ENCODE results near the gene WWOX.
A peak's percentile ranks its signal among the peaks of the same experiment; 100 is the strongest.

The WWOX gene

GRCh38 chr16:78413651-78414050 is 314.2 kb downstream of the WWOX start:
- DNase-seq: no peak

- DNase-seq: no peak
Measured at GRCh38 chr16:78415013-78415412, 315.6 kb downstream of the WWOX start.

- no peak for DNase-seq
Measured at GRCh38 chr16:78415669-78416068, 316.2 kb downstream of the WWOX start.

GRCh38 chr16:78416400-78416799 is 316.9 kb downstream of the WWOX start:
- DNase-seq: no peak

GRCh38 chr16:78421181-78421708 is 321.8 kb downstream of the WWOX start:
- no peak for DNase-seq

GRCh38 chr16:78425281-78425680 is 325.8 kb downstream of the WWOX start:
- DNase-seq: no peak

- no peak for DNase-seq
Measured at GRCh38 chr16:78425891-78426510, 326.5 kb downstream of the WWOX start.

GRCh38 chr16:78428193-78428592 is 328.7 kb downstream of the WWOX start:
- no peak for DNase-seq

GRCh38 chr16:78430281-78430680 is 330.8 kb downstream of the WWOX start:
- DNase-seq: no peak

- no peak for DNase-seq
Measured at GRCh38 chr16:78431004-78431670, 331.7 kb downstream of the WWOX start.

- DNase-seq: no peak
Measured at GRCh38 chr16:78431701-78432100, 332.2 kb downstream of the WWOX start.

- DNase-seq: no peak
Measured at GRCh38 chr16:78432451-78432850, 333.0 kb downstream of the WWOX start.

GRCh38 chr16:78433116-78433515 is 333.7 kb downstream of the WWOX start:
- DNase-seq: no peak

- DNase-seq: no peak
Measured at GRCh38 chr16:78434401-78434800, 334.9 kb downstream of the WWOX start.

- DNase-seq: no peak
Measured at GRCh38 chr16:78435260-78435659, 335.8 kb downstream of the WWOX start.

- DNase-seq: no peak
Measured at GRCh38 chr16:78436023-78436422, 336.6 kb downstream of the WWOX start.

GRCh38 chr16:78436846-78437245 is 337.4 kb downstream of the WWOX start:
- DNase-seq: no peak

GRCh38 chr16:78437352-78437968 is 338.0 kb downstream of the WWOX start:
- DNase-seq: peak; percentile 10 to 35

GRCh38 chr16:78438219-78438618 is 338.8 kb downstream of the WWOX start:
- DNase-seq: no peak

- no peak for DNase-seq
Measured at GRCh38 chr16:78438632-78439031, 339.2 kb downstream of the WWOX start.

- no peak for DNase-seq
Measured at GRCh38 chr16:78439646-78440045, 340.2 kb downstream of the WWOX start.

GRCh38 chr16:78441298-78441697 is 341.8 kb downstream of the WWOX start:
- DNase-seq: no peak

GRCh38 chr16:78443542-78444364 is 344.3 kb downstream of the WWOX start:
- no peak for DNase-seq
